Uterus (tissue), 4 donors: ENCODE results near the gene FAM47E. TPM values are rescaled to one million over a fixed set of nuclear protein-coding genes. Genes with fewer than 3 reads are reported as not detected.
A peak's percentile ranks its signal among the peaks of the same experiment; 100 is the strongest.

ENCODE experiments used
- DNase-seq, 2 donors: peaks; one replicate each; pipeline ENCODE4 v3.0.0-alpha.2; 2019 to 2020
- H3K27ac ChIP-seq, 2 donors: fragments of 200-600 bp; sonication (generic); 1 replicate in 1 of 2; 2 replicates in 1 of 2; pipeline ENCODE4 v1.5.1; 2016 to 2018
- H3K27me3 ChIP-seq, 2 donors: fragments of 200-600 bp; sonication (generic); one replicate each; pipeline ENCODE4 v1.5.1; 2018 to 2019; ENCODE audit warnings: control low read depth in 1 of 2
- H3K36me3 ChIP-seq, 2 donors: fragments of 200-600 bp; sonication (generic); one replicate each; pipeline ENCODE4 v1.5.1; 2019; ENCODE audit warnings: control low read depth in 1 of 2
- H3K4me1 ChIP-seq, 2 donors: fragments of 200-600 bp; sonication (generic); one replicate each; pipeline ENCODE4 v1.5.1; 2018 to 2019; ENCODE audit warnings: control low read depth in 1 of 2
- H3K4me3 ChIP-seq, 2 donors: fragments of 200-600 bp; sonication (generic); 1 replicate in 1 of 2; 2 replicates in 1 of 2; pipeline ENCODE4 v1.5.1; 2018 to 2019; ENCODE audit warnings: mild to moderate bottlenecking in 1 of 2
- H3K9me3 ChIP-seq, 2 donors: fragments of 200-600 bp; sonication (generic); one replicate each; pipeline ENCODE4 v1.5.1; 2019; ENCODE audit warnings: control low read depth in 1 of 2
- POLR2A ChIP-seq, 2 donors: fragments of 450-650 bp; IDR thresholded peaks; one replicate each; pipeline ENCODE4 v1.6.1; 2016; ENCODE audit warnings: antibody characterized with exemption in 2 of 2, mild to moderate bottlenecking in 1 of 2, moderate library complexity in 1 of 2
- intact Hi-C: fragments of 100-400 bp; cut with DNase I; formaldehyde crosslinking; loops from one replicate; pipeline ENCODE4 v1.15.1; 2023; ENCODE audit warnings: low total_unique reads
- total RNA-seq, 4 donors: library from RNA; depleted of rRNA in 3 of 4; stranded (reverse); fragments of >200 nt in 3 of 4; gene quantifications; one replicate each; pipeline versions ENCODE4 v1.1.0 to v1.2.4, GENCODE V29; 2014 to 2023
- TF ChIP-seq, protein P1 (sequence below), 4 experiments: fragments of 200-600 bp in 2 of 4; fragments of 450-650 bp in 2 of 4; sonication (generic) in 2 of 4; IDR thresholded peaks; one replicate each; pipeline ENCODE4 v1.5.1; 2016 to 2019; ENCODE audit warnings: antibody characterized with exemption in 4 of 4, mild to moderate bottlenecking in 2 of 4, moderate library complexity in 1 of 4
- donor health status: DM: yes; HTN: yes; CAD: no.

Gene FAM47E
- total RNA-seq, 4 donors from 2014 or later = 0.29 to 1.4 (median 1.2) TPM; not detected in 1

DNA sequence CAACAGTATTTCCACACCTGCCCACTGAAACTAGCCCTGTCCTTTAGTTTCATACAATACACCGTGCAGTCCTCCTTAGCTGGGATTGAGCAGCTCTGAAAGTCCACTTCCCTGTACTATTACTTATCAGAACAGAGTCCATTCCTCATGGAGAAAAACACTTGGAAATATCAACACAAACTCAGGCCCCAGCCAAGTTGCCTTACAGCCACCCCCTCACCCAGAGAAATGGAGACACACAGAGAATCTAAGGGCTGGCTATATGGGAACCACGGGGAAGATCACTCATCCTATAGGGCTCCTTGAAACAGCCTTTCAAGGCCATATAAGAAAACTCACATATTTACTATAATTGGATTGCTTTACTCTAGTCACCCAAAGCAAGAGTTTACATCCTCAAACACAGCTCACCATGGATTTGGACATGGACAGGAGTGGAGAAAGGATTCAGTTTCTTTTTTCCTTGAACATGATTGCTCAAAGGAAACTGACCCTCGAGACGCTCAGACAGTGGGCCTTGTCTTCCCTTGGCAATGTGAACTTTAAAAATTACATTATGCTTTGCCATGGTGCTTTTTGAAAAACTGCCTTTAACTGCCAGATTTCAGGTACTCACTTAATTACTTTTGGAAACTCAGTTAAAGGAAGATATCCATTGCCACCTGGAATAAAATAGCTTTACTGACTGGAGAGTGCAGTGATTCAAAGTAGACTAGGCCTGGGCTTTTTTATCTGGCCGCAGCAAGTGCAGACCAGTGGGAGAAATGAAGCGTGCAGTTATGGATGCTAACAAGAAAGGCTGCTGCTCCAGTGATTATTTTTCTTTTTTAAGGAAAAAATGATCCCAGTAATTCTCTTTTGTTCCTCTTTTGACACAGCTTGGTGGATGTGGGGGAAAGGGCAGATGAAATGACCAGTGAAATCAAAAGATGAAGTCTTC lies 39.5 kb upstream of the FAM47E start:
- intact Hi-C loops = no loop called here
- H3K9me3 ChIP-seq = no peaks in the 10 kb centered on the region
- no peaks in the 10 kb centered on the region for H3K36me3 ChIP-seq
- no peak for DNase-seq
- peak overlapping the region; percentile 97 to 99 for H3K27ac ChIP-seq
- no peaks in the 10 kb centered on the region for H3K27me3 ChIP-seq
- H3K4me1 ChIP-seq = peaks cover 6 to 14% of the 10 kb centered on the region in 2 donors
- H3K4me3 ChIP-seq = peak overlapping the region; percentile 54 to 83
- TF ChIP-seq, protein P1, sequence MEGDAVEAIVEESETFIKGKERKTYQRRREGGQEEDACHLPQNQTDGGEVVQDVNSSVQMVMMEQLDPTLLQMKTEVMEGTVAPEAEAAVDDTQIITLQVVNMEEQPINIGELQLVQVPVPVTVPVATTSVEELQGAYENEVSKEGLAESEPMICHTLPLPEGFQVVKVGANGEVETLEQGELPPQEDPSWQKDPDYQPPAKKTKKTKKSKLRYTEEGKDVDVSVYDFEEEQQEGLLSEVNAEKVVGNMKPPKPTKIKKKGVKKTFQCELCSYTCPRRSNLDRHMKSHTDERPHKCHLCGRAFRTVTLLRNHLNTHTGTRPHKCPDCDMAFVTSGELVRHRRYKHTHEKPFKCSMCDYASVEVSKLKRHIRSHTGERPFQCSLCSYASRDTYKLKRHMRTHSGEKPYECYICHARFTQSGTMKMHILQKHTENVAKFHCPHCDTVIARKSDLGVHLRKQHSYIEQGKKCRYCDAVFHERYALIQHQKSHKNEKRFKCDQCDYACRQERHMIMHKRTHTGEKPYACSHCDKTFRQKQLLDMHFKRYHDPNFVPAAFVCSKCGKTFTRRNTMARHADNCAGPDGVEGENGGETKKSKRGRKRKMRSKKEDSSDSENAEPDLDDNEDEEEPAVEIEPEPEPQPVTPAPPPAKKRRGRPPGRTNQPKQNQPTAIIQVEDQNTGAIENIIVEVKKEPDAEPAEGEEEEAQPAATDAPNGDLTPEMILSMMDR (IDR thresholded peaks at IDR 0.05) = no peak
- TF ChIP-seq POLR2A (IDR thresholded peaks at IDR 0.05) = no peak

DNA sequence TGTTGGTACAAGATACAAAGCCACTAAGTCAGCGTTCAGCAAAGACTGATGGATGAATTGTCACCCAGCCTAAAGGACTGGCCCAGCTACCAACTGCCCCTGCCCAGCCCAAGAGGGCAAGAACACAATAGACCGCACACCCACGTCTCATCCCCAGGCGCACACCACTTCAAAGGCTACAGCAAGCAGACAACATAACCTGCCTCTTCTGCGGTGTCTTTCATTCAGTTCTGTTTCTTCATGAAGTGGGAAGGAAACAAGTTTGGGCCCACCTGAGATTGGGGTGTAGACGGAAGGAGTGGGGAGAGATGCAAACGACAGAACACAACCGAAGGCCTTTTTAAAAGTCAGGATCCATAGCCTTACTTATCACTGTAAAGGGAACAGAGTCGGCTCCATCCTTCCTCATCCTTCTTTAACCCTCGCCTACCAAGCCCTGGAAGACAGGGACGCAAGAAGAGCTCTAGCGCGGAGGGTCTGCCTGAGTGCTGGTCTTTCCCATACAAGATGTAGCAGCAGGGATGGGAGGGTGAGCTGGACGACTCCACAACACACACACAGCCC lies 38.6 kb upstream of the FAM47E start:
- DNase-seq = no peak
- Histone ChIP-seq H3K27ac (peak overlapping the region; percentile 97 to 99), H3K27me3 (no peaks in the 10 kb centered on the region), H3K4me1 (peaks cover 6% of the 10 kb centered on the region in 2 donors), H3K9me3 (no peaks in the 10 kb centered on the region), H3K4me3 (peak overlapping the region; percentile 54 to 83), H3K36me3 (no peaks in the 10 kb centered on the region)
- intact Hi-C loops = no loop called here
- TF ChIP-seq POLR2A (IDR thresholded peaks at IDR 0.05) = no peak

DNA sequence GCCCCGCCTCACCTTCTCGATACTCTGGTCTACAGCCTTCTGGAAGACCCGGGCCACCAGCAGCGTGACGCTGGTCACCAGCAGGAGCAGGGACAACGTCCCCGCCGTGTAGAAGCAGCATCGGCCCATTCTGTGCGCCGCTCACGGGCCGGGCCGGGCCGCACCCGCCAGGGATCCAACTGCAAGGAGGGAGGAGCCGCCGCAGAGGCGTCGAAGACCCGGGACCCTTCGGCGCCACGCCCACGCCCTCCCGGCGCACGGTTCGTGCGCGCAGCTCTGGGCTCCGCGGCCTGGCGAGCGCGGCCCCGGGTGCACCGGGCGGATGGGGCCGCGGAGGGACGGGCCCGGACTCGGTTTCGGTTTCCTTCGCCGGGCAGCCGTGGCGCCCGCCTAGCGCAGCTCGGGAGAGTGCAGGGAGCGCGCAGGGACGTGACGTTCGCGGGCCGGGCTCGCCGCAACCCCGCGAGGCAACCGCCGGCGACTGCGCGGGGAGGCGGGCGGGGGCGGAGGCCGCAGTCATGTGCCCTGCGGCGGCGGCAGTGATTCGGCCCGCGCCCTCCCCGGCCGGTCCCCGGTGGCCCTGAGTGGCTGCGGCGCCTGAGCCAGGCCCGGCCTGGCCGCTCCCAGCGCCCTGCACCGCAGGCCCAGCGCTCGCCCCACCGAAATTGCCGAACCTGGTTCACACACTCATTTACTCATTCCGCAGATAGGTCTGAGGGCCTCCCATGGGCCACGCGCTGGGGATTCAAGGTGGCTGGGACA lies 37.9 kb upstream of the FAM47E start, which contains the start of gene SCARB2:
SCARB2 (minus strand) TSS at position 410 of the 762 bp plus-strand sequence; CDS start at position 129, 281 bp downstream.
- peaks cover 6% of the 10 kb centered on the region in 2 donors for H3K4me1 ChIP-seq
- H3K27ac ChIP-seq = peak within 1 kb of the TSS; percentile 97 to 99
- TF ChIP-seq, protein P1 (IDR thresholded peaks at IDR 0.05) = peak in 1 of 4 experiments; percentile 38
- peak; percentile 71 to 97 for TF ChIP-seq POLR2A (IDR thresholded peaks at IDR 0.05)
- intact Hi-C loops = no loop called here
- no peaks in the 10 kb centered on the region for H3K27me3 ChIP-seq
- DNase-seq = peak; percentile 86
- no peaks in the 10 kb centered on the region for H3K36me3 ChIP-seq
- H3K9me3 ChIP-seq = no peaks in the 10 kb centered on the region
- peak within 1 kb of the TSS; percentile 54 to 83 for H3K4me3 ChIP-seq

DNA sequence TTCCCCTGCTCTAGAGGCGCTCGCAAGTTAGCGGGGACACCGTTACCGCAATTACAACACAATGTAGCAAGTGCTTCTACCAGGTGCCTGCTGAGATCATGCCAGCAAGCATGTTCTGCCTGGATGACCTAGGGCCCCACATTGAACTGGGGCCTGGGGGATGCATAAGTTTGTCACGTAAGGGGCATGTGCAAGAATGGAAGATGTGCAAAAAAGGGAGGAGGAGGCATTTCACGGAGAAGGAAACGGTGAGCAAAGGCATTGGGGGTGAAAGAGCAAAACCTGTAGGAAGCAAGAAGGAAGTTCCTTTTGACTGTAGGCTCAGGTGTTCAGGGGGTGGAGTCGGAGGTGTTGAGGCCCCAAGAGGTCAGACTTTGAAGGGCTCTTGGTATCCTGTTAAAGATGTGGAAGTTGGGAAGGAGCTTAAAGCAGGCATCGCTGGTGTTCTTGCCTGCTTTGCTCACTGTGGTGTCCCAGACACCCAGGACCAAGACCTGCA lies 37.3 kb upstream of the FAM47E start:
- Histone ChIP-seq H3K36me3 (no peaks in the 10 kb centered on the region), H3K4me3 (peak overlapping the region; percentile 54 to 83), H3K27ac (peak overlapping the region; percentile 97 to 99), H3K9me3 (no peaks in the 10 kb centered on the region), H3K27me3 (no peaks in the 10 kb centered on the region), H3K4me1 (peaks cover 2 to 6% of the 10 kb centered on the region in 2 donors)
- intact Hi-C loops = no loop called here
- TF ChIP-seq, protein P1 (IDR thresholded peaks at IDR 0.05) = no peak
- no peak for TF ChIP-seq POLR2A (IDR thresholded peaks at IDR 0.05)
- no peak for DNase-seq

DNA sequence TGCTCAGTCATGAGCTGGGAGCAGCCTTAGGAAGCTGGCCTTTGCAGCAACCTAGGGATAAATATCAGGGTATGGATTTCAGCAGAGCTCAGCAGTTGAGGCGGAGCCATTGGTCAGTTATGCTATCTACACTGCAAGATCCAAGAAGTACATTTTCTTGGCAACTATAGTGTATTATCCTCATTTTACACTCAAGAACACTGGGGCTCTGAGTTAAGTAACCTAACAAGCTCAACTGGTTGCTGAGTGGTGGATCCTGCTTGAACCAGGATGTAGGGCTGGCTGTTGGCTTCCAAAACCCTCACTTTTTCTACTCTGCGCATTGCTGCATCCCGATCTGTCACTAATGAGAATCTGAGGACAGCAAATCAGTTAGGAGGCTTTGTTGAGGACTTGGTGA lies 36.4 kb upstream of the FAM47E start:
- intact Hi-C loops = no loop called here
- no peaks in the 10 kb centered on the region for H3K9me3 ChIP-seq
- H3K36me3 ChIP-seq = no peaks in the 10 kb centered on the region
- DNase-seq = no peak
- H3K4me3 ChIP-seq = no peak overlapping the region
- no peaks in the 10 kb centered on the region for H3K27me3 ChIP-seq
- H3K4me1 ChIP-seq = peaks cover 0 to 6% of the 10 kb centered on the region in 2 donors
- no peak for TF ChIP-seq POLR2A (IDR thresholded peaks at IDR 0.05)
- TF ChIP-seq, protein P1 (IDR thresholded peaks at IDR 0.05) = no peak
- peak overlapping the region in 1 of 2 donors; percentile 99 for H3K27ac ChIP-seq
